Umbilical cord (tissue), 2 donors: ENCODE measurements around the gene ASTN1. TPM values are rescaled to one million over a fixed set of nuclear protein-coding genes. Genes with fewer than 3 reads are reported as not detected.

Experiments used
- DNase-seq: peaks from one replicate; pipeline ENCODE4 v3.0.0-alpha.2; 2015; ENCODE audit warnings: low spot score
- total RNA-seq: library from RNA; depleted of rRNA; stranded (reverse); fragments of >200 nt; gene quantifications from one replicate; pipeline ENCODE4 v1.2.3, GENCODE V29; 2014; ENCODE audit warnings: low replicate concordance; ENCODE audit not compliant: insufficient read depth

The ASTN1 gene
- total RNA-seq, 1 donor from 2014 or later: 5.8 TPM

GRCh38 chr1:176839216-176839615, 325.3 kb downstream of the ASTN1 start:
- DNase-seq: no peak

GRCh38 chr1:176838276-176838995, 326.1 kb downstream of the ASTN1 start:
- no peak for DNase-seq

GRCh38 chr1:176837708-176838107, 326.8 kb downstream of the ASTN1 start:
- DNase-seq: no peak

- no peak for DNase-seq
Observed at GRCh38 chr1:176831150-176831549, 333.4 kb downstream of the ASTN1 start.

GRCh38 chr1:176829261-176829660, 335.3 kb downstream of the ASTN1 start:
- no peak for DNase-seq

- DNase-seq: no peak
Observed at GRCh38 chr1:176826265-176826664, 338.2 kb downstream of the ASTN1 start.

GRCh38 chr1:176820391-176821031, 344.0 kb downstream of the ASTN1 start:
- no peak for DNase-seq

GRCh38 chr1:176816232-176816631, 348.3 kb downstream of the ASTN1 start:
- DNase-seq: no peak

GRCh38 chr1:176815621-176816020, 348.9 kb downstream of the ASTN1 start:
- no peak for DNase-seq

- DNase-seq: no peak
Observed at GRCh38 chr1:176811511-176812288, 352.8 kb downstream of the ASTN1 start.

- no peak for DNase-seq
Observed at GRCh38 chr1:176809292-176809691, 355.2 kb downstream of the ASTN1 start.

Other genes with a start within 250 kb of the ASTN1 start
- 5.3 TPM for gene BRINP2, start 6.2 kb upstream of the ASTN1 start, total RNA-seq